ENCODE results near the gene USE1. TPM values are rescaled to one million over a fixed set of nuclear protein-coding genes. Genes with fewer than 3 reads are reported as not detected.
A peak's percentile ranks its signal among the peaks of the same experiment; 100 is the strongest.

Gene USE1
- total and polyA plus RNA-seq, 9 of the 15 experiments (the other 6 are each of a cell fraction or from before 2014, with no cell fraction given): 17.3 to 52.4 (median 34.0) TPM

DNA sequence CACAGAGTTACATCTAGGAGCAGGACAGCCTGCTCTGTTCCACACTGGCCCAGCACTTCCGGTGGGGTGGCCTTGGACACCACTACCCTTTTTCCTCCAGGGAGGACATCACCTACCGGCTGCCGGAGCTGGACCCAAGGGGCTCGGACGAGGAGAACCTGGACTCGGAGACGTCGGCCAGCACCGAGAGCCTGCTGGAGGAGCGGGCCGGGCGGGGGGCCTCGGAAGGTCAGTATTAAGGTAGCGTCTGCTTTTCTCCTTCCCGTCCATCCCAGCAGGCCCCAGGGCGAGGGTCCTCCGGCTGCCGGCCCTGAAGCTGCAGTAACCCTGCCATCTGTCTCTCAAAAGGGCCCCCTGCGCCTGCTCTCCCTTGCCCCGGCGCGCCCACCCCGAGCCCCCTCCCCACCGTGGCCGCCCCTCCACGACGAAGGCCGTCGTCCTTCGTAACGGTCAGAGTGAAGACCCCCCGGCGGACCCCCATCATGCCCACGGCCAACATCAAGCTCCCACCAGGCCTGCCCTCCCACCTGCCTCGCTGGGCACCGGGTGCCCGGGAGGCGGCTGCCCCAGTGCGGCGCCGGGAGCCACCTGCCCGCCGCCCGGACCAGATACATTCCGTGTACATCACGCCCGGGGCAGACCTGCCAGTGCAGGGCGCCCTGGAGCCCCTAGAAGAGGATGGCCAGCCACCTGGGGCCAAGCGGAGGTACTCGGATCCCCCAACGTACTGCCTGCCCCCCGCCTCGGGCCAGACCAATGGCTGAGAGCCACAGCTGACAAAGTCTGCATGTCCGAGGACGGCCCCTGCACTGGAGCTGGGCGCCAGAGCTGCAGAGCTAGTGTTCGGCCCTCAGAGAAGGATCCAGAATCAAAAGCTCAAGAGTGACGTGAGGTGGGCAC lies 3.4 kb upstream of the USE1 start:
- Histone ChIP-seq H3K36me3 (ENCODE audit: control insufficient read depth, insufficient read depth, low read length) (peaks cover 40% of the 10 kb centered on the region; the same call in 1 of the 3 replicates), H3K9me1 (ENCODE audit: control insufficient read depth, insufficient read depth, low read length) (peaks cover 3% of the 10 kb centered on the region), H3K4me3 (no peak overlapping the region), H4K20me1 (replicated peaks; ENCODE audit: control insufficient read depth, insufficient read depth, low read length) (0 out of 2 replicates have a peak, but pooled peaks cover 7% of the 10 kb centered on the region), H3K4me1 (replicated peaks in 1 of 2; ENCODE audit: control insufficient read depth in 2 of 2, insufficient read depth in 2 of 2, low read length in 2 of 2) (peaks cover 16 to 38% of the 10 kb centered on the region in 2 experiments), H3K27me3 (ENCODE audit: control insufficient read depth in 2 of 2, insufficient read depth in 2 of 2, low read length in 2 of 2) (no peaks in the 10 kb centered on the region), H3K9me3 (replicated peaks; ENCODE audit: control insufficient read depth, insufficient read depth, low read depth, low read length) (no peaks in the 10 kb centered on the region), H3K27ac (ENCODE audit: extremely low read depth, low read depth, low read length) (no peak overlapping the region), H2AFZ (ENCODE audit: low read depth, low read length) (no peak overlapping the region), H3K9ac (ENCODE audit: insufficient read depth in 1 of 2, low read depth in 2 of 2, low read length in 2 of 2) (0 out of 4 replicates have a peak overlapping the region, but pooled peaks of 1 of the 2 experiments have one; percentile 3), H3K4me2 (ENCODE audit: insufficient read depth, low read length) (no peak overlapping the region), H3K79me2 (ENCODE audit: control insufficient read depth, insufficient read depth, low read length) (peaks cover 9% of the 10 kb centered on the region)
- ATAC-seq: no peak
- TF ChIP-seq HMGXB4 (CRISPR knock-in tag; IDR thresholded peaks at IDR 0.05) (no peak), VEZF1 (CRISPR knock-in tag; IDR thresholded peaks at IDR 0.05) (no peak), TAF7 (tag; IDR thresholded peaks at IDR 0.05) (no peak), ZNF551 (CRISPR knock-in tag; IDR thresholded peaks at IDR 0.05) (no peak), ZNF695 (CRISPR knock-in tag; IDR thresholded peaks at IDR 0.05) (no peak), SRF (CRISPR knock-in tag; IDR thresholded peaks at IDR 0.05) (no peak), MYC (IDR thresholded peaks at IDR 0.05; ENCODE audit: low read depth, low read length) (no peak), MYC (CRISPR knock-in tag; IDR thresholded peaks at IDR 0.05; ENCODE audit: borderline replicate concordance, low read depth) (no peak), ZNF217 (CRISPR knock-in tag; IDR thresholded peaks at IDR 0.05) (no peak), PURB (CRISPR knock-in tag; IDR thresholded peaks at IDR 0.05; ENCODE audit: low read depth) (no peak), TSC22D4 (tag; IDR thresholded peaks at IDR 0.05) (no peak), MLX (CRISPR knock-in tag; conservative IDR thresholded peaks at IDR 0.05) (no peak), PHB2 (IDR thresholded peaks at IDR 0.05; ENCODE audit: low read depth) (no peak), ZNF584 (CRISPR knock-in tag; IDR thresholded peaks at IDR 0.05; ENCODE audit: low read depth) (no peak)
- TF ChIP-seq, protein P1, sequence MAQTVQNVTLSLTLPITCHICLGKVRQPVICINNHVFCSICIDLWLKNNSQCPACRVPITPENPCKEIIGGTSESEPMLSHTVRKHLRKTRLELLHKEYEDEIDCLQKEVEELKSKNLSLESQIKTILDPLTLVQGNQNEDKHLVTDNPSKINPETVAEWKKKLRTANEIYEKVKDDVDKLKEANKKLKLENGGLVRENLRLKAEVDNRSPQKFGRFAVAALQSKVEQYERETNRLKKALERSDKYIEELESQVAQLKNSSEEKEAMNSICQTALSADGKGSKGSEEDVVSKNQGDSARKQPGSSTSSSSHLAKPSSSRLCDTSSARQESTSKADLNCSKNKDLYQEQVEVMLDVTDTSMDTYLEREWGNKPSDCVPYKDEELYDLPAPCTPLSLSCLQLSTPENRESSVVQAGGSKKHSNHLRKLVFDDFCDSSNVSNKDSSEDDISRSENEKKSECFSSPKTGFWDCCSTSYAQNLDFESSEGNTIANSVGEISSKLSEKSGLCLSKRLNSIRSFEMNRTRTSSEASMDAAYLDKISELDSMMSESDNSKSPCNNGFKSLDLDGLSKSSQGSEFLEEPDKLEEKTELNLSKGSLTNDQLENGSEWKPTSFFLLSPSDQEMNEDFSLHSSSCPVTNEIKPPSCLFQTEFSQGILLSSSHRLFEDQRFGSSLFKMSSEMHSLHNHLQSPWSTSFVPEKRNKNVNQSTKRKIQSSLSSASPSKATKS (CRISPR knock-in tag; IDR thresholded peaks at IDR 0.05): no peak
- no TSS peak for BruUV-seq (replicated peaks)
- CTCF ChIA-PET (ENCODE audit: low intra/inter-chr PET ratio): no interaction called here
- FAIRE-seq: no peak
- DNase-seq (ENCODE audit: extremely low read depth in 1 of 4, low spot score in 3 of 4): no peak
- 95% methylated on average over 24 of the region's 58 CpGs for WGBS (ENCODE audit: insufficient coverage, low coverage, missing lambda C conversion rate)
- POLR2A ChIA-PET: no interaction called here
- in situ Hi-C loops (cut with MboI) (no loop called here), intact Hi-C loops (cut with micrococcal nuclease) (no loop called here)

All from K562 (cell line).